ENCODE measurements around the gene MED8.

Gene MED8

DNA sequence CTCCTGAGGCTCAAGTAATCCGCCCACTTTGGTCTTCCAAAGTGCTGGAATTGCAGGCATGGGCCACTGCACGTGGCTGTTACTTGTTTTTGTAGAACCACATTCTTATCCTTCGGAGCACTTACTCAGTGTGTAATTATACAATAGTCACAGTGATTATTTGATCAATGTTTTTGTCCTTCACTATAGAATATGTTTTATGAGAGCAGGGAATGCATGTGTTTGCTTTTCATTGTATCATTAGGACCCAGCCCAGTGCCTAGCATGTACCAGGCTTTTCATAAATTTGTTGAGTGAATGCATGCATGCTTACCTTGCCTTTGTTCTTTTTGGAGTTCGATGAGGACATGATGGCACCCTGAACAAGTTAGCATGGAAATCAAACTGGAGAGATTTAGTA lies 5.9 kb upstream of the MED8 start:
- Histone ChIP-seq H3K9ac (ENCODE audit: low read length) (no peak overlapping the region), H3K27ac (ENCODE audit: low read depth, low read length) (no peak overlapping the region), H3K36me3 (ENCODE audit: control insufficient read depth, insufficient read depth, low read length) (no peaks in the 10 kb centered on the region)

DNA sequence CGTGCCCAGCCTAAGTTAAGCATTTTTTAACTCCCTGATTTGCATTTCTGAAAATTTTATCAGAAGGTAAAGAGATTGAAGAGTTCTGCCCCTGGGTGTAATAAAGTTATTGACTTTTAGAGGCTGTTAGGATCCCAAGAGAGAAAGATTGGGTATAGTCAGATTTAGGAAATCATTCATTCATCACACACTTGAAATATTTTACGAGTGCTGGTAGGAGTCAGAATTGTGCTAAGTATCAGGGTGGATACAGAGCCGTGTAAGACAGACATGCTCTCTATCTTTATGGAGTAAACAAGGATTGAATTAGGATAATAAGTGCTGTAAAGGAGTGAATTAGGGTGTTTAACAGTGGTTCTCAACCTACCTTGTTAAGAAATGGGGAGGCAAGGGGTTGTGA lies 3.1 kb upstream of the MED8 start:
- no peak overlapping the region for H3K27ac ChIP-seq (ENCODE audit: low read depth, low read length)
- no peak overlapping the region for H3K9ac ChIP-seq (ENCODE audit: low read length)
- H3K4me3 ChIP-seq (ENCODE audit: low read length) = no peak overlapping the region
- peaks cover 13% of the 10 kb centered on the region for H3K4me1 ChIP-seq (ENCODE audit: control insufficient read depth, insufficient read depth, low read length)
- H3K27me3 ChIP-seq (ENCODE audit: control insufficient read depth, insufficient read depth, low read length) = no peaks in the 10 kb centered on the region
- no peaks in the 10 kb centered on the region for H3K36me3 ChIP-seq (ENCODE audit: control insufficient read depth, insufficient read depth, low read length)

More for the DNA sequence above, 5.9 kb upstream of the MED8 start:
- Histone ChIP-seq H3K4me1 (ENCODE audit: control insufficient read depth, insufficient read depth, low read length) (peaks cover 3% of the 10 kb centered on the region), H3K4me3 (ENCODE audit: low read length) (no peak overlapping the region), H3K27me3 (ENCODE audit: control insufficient read depth, insufficient read depth, low read length) (no peaks in the 10 kb centered on the region)

DNA sequence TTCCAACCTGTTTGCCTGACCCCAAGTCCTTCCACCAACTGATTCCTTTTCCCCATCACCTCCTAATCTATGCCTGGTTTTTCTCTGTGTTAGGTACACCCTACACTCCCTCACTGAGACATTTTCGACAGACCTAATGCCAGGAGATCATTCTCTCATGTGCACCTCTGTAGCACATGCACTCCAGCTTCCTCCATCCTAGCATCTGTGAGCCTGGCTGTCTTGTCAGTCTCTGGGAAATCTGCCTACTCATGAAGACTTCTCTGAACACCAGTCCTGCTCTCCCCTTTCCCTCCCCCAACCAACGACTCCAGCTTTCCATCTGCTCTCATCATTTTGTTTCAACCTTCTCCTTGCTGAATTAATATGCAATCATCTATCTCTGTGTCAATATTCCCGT lies 987 bp downstream of the MED8 start:
- peak overlapping the region; percentile 53 for H3K9ac ChIP-seq (ENCODE audit: low read length)
- H3K4me1 ChIP-seq (ENCODE audit: control insufficient read depth, insufficient read depth, low read length) = peaks cover 13% of the 10 kb centered on the region
- H3K27ac ChIP-seq (ENCODE audit: low read depth, low read length) = no peak overlapping the region
- H3K4me3 ChIP-seq (ENCODE audit: low read length) = peak overlapping the region; percentile 80
- H3K27me3 ChIP-seq (ENCODE audit: control insufficient read depth, insufficient read depth, low read length) = no peaks in the 10 kb centered on the region
- H3K36me3 ChIP-seq (ENCODE audit: control insufficient read depth, insufficient read depth, low read length) = peaks cover 28% of the 10 kb centered on the region

DNA sequence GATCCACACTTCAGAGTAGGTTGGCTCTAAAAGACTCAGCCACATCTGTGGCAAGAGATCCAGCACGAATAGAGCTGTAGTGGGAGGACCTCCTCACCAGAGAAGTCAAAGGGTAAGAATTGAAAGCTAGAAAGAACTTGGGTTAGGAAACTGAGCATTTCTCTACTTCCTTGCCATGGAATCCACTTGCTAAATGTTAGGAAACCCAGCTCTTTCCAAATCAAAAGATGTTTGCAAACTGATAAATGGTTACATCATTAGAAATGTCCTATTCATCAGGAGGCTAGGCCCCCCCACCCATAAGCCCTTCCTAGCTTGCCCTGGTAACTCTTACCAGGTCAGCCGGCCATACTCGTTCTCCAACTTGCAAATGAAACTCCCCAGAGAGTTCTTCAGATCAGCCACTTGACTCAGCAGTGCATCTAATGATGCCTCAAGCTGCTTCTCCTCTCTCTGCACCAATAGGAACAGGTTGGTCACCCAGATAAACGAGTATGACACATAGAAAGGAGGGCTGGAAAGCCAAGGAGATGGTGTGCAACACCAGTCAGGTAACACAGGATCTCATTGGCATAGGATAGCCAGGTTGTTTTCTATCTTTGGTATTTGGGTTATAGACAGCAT lies 1.5 kb downstream of the MED8 start:
- no peak overlapping the region for H3K27ac ChIP-seq (ENCODE audit: low read depth, low read length)

DNA sequence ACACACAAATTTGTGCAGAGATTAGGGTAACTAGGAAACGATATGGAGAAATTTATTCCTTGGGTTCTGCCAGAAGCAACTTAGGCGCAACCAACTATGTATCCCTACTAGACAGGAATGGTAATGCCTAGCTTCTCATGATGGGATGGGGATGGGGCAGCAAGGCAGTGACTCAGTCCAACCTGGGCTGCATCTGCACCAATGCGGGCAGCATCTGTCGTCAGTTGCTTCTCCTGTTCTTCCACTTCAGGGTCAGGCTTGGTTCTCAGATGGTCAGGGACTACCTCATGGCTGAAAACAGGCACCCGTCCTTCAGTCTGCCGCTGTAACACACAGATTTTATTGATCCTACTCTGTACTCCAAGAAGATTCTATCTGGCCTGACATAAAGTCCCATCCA lies 2.9 kb downstream of the MED8 start:
- H3K36me3 ChIP-seq (ENCODE audit: control insufficient read depth, insufficient read depth, low read length) = peaks cover 35% of the 10 kb centered on the region
- no peak overlapping the region for H3K4me3 ChIP-seq (ENCODE audit: low read length)
- H3K27me3 ChIP-seq (ENCODE audit: control insufficient read depth, insufficient read depth, low read length) = no peaks in the 10 kb centered on the region
- no peak overlapping the region for H3K9ac ChIP-seq (ENCODE audit: low read length)
- H3K4me1 ChIP-seq (ENCODE audit: control insufficient read depth, insufficient read depth, low read length) = peaks cover 16% of the 10 kb centered on the region
- H3K27ac ChIP-seq (ENCODE audit: low read depth, low read length) = no peak overlapping the region

More for the DNA sequence above, 1.5 kb downstream of the MED8 start:
- H3K36me3 ChIP-seq (ENCODE audit: control insufficient read depth, insufficient read depth, low read length) = peaks cover 32% of the 10 kb centered on the region
- peaks cover 13% of the 10 kb centered on the region for H3K4me1 ChIP-seq (ENCODE audit: control insufficient read depth, insufficient read depth, low read length)
- H3K4me3 ChIP-seq (ENCODE audit: low read length) = peak overlapping the region; percentile 80
- H3K9ac ChIP-seq (ENCODE audit: low read length) = no peak overlapping the region
- H3K27me3 ChIP-seq (ENCODE audit: control insufficient read depth, insufficient read depth, low read length) = no peaks in the 10 kb centered on the region

GRCh38 chr1:43383449-43383848 lies 6.2 kb downstream of the MED8 start:
- H3K9ac ChIP-seq (ENCODE audit: low read length) = no peak overlapping the region
- peaks cover 38% of the 10 kb centered on the region for H3K36me3 ChIP-seq (ENCODE audit: control insufficient read depth, insufficient read depth, low read length)
- H3K27ac ChIP-seq (ENCODE audit: low read depth, low read length) = no peak overlapping the region
- no peak overlapping the region for H3K4me3 ChIP-seq (ENCODE audit: low read length)
- peaks cover 7% of the 10 kb centered on the region for H3K4me1 ChIP-seq (ENCODE audit: control insufficient read depth, insufficient read depth, low read length)
- no peaks in the 10 kb centered on the region for H3K27me3 ChIP-seq (ENCODE audit: control insufficient read depth, insufficient read depth, low read length)

DNA sequence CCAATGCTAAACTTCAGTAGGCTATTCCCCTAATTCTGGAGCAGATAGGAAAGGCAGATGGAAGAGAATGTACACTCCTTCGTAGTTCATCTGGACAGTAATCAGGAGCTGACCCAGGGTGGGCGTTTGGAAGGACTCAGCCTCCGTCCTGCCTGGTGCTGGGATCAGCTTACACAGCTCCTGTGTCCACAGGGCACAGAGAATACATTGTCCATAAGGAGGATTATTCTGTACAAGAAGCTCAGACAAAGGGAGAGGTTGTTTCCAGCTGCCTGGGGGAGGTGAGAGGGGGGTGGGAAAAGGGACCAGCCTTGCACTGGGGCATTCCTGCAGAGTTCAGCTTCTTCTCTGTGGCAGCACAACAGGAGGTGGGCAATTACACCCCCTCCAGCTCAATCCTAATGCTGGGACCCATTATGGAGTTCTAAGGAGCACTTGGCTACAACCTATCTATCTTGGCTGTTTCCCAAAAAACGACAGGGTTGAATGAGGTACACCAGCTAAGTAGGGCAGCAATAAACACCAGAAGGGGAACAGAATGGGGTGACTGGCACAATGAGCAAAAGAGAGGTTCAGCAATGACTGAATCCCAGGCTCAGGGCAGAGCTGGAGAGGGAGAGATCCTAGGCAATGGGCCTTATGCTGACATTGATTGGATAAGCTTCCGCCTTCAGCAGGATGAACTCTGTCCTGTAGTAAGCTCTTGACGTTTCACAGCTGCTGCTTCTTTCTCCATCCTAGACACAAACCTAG lies 7.4 kb downstream of the MED8 start:
- H3K36me3 ChIP-seq (ENCODE audit: control insufficient read depth, insufficient read depth, low read length) = peaks cover 38% of the 10 kb centered on the region
- no peak overlapping the region for H3K9ac ChIP-seq (ENCODE audit: low read length)
- H3K4me3 ChIP-seq (ENCODE audit: low read length) = no peak overlapping the region
- H3K27me3 ChIP-seq (ENCODE audit: control insufficient read depth, insufficient read depth, low read length) = no peaks in the 10 kb centered on the region
- no peak overlapping the region for H3K27ac ChIP-seq (ENCODE audit: low read depth, low read length)
- H3K4me1 ChIP-seq (ENCODE audit: control insufficient read depth, insufficient read depth, low read length) = peaks cover 4% of the 10 kb centered on the region

GRCh38 chr1:43381612-43382011 lies 8.0 kb downstream of the MED8 start:
- Histone ChIP-seq H3K4me1 (ENCODE audit: control insufficient read depth, insufficient read depth, low read length) (peaks cover 4% of the 10 kb centered on the region), H3K9ac (ENCODE audit: low read length) (no peak overlapping the region), H3K4me3 (ENCODE audit: low read length) (no peak overlapping the region), H3K27ac (ENCODE audit: low read depth, low read length) (no peak overlapping the region), H3K27me3 (ENCODE audit: control insufficient read depth, insufficient read depth, low read length) (no peaks in the 10 kb centered on the region), H3K36me3 (ENCODE audit: control insufficient read depth, insufficient read depth, low read length) (peaks cover 32% of the 10 kb centered on the region)

GRCh38 chr1:43379476-43379875 lies 10.1 kb downstream of the MED8 start:
- peaks cover 4% of the 10 kb centered on the region for H3K4me1 ChIP-seq (ENCODE audit: control insufficient read depth, insufficient read depth, low read length)
- no peak overlapping the region for H3K4me3 ChIP-seq (ENCODE audit: low read length)
- H3K27ac ChIP-seq (ENCODE audit: low read depth, low read length) = no peak overlapping the region
- H3K9ac ChIP-seq (ENCODE audit: low read length) = no peak overlapping the region
- no peaks in the 10 kb centered on the region for H3K27me3 ChIP-seq (ENCODE audit: control insufficient read depth, insufficient read depth, low read length)
- H3K36me3 ChIP-seq (ENCODE audit: control insufficient read depth, insufficient read depth, low read length) = peaks cover 18% of the 10 kb centered on the region

GRCh38 chr1:43377831-43378230 lies 11.8 kb downstream of the MED8 start:
- peaks cover 4% of the 10 kb centered on the region for H3K4me1 ChIP-seq (ENCODE audit: control insufficient read depth, insufficient read depth, low read length)
- peaks cover 6% of the 10 kb centered on the region for H3K36me3 ChIP-seq (ENCODE audit: control insufficient read depth, insufficient read depth, low read length)
- no peak overlapping the region for H3K27ac ChIP-seq (ENCODE audit: low read depth, low read length)
- H3K9ac ChIP-seq (ENCODE audit: low read length) = no peak overlapping the region
- H3K4me3 ChIP-seq (ENCODE audit: low read length) = no peak overlapping the region
- H3K27me3 ChIP-seq (ENCODE audit: control insufficient read depth, insufficient read depth, low read length) = no peaks in the 10 kb centered on the region

GRCh38 chr1:43376723-43377235 lies 12.8 kb downstream of the MED8 start:
- H3K9ac ChIP-seq (ENCODE audit: low read length) = no peak overlapping the region
- no peak overlapping the region for H3K4me3 ChIP-seq (ENCODE audit: low read length)
- H3K4me1 ChIP-seq (ENCODE audit: control insufficient read depth, insufficient read depth, low read length) = peaks cover 2% of the 10 kb centered on the region
- H3K27ac ChIP-seq (ENCODE audit: low read depth, low read length) = no peak overlapping the region
- H3K27me3 ChIP-seq (ENCODE audit: control insufficient read depth, insufficient read depth, low read length) = no peaks in the 10 kb centered on the region
- H3K36me3 ChIP-seq (ENCODE audit: control insufficient read depth, insufficient read depth, low read length) = peaks cover 4% of the 10 kb centered on the region

- no peaks in the 10 kb centered on the region for H3K27me3 ChIP-seq (ENCODE audit: control insufficient read depth, insufficient read depth, low read length)
- H3K4me1 ChIP-seq (ENCODE audit: control insufficient read depth, insufficient read depth, low read length) = peaks cover 5% of the 10 kb centered on the region
- H3K27ac ChIP-seq (ENCODE audit: low read depth, low read length) = no peak overlapping the region
- H3K36me3 ChIP-seq (ENCODE audit: control insufficient read depth, insufficient read depth, low read length) = no peaks in the 10 kb centered on the region
- H3K9ac ChIP-seq (ENCODE audit: low read length) = no peak overlapping the region
- H3K4me3 ChIP-seq (ENCODE audit: low read length) = no peak overlapping the region
These were observed 16.3 kb downstream of the MED8 start for GRCh38 chr1:43373066-43373940.
